ENCODE results near the gene UBA6. TPM values are rescaled to one million over a fixed set of nuclear protein-coding genes. Genes with fewer than 3 reads are reported as not detected.

UBA6 gene
- total and polyA plus RNA-seq, 2 of the 4 experiments (the other 2 are of a cell fraction): 29.2 to 268 TPM

DNA sequence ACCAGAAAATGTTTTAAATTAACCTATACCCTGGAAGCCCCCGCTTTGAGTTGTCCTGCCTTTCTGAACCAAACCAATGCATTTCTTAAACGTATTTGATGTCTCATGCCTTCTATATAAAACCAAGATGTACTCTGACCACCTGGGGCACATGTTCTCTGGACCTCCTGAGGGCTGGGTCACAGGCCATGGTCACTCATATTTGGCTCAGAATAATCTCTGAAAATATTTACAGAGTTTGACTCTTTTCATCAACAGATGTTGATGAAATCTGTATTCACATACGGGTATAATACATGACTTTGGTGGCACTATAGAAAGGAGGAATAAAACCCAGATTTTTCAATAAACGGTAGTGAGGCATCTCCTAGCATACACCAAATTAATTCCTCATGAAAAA is 86.8 kb downstream of the UBA6 start:
- POLR2A ChIA-PET (ENCODE audit: unreplicated experiment): no interaction called here
- CTCF ChIA-PET: no interaction called here
- Histone ChIP-seq H3K27ac (ENCODE audit: insufficient read depth, low read length) (no peak overlapping the region), H4K5ac (ENCODE audit: low read depth, low read length) (no peak overlapping the region), H3K4me2 (ENCODE audit: low read depth, low read length) (no peak overlapping the region), H3K9me1 (ENCODE audit: insufficient read depth, low read length) (no peaks in the 10 kb centered on the region), H2BK5ac (ENCODE audit: low read depth, low read length, poor library complexity, severe bottlenecking) (no peak overlapping the region), H4K91ac (ENCODE audit: insufficient read depth, low read depth, low read length) (no peak overlapping the region), H2AFZ (replicated peaks; ENCODE audit: low read length, poor library complexity) (no peak overlapping the region), H3K36me3 (ENCODE audit: control insufficient read depth, insufficient read depth, low read length) (peaks cover 4% of the 10 kb centered on the region), H4K20me1 (ENCODE audit: insufficient read depth, low read length) (no peaks in the 10 kb centered on the region), H2AK5ac (ENCODE audit: low read depth, low read length) (no peak overlapping the region), H3K4ac (ENCODE audit: low read depth, low read length) (no peak overlapping the region), H3K56ac (ENCODE audit: extremely low read depth, insufficient read depth, low read length) (no peak overlapping the region), H3K9me3 (ENCODE audit: control insufficient read depth, insufficient read depth, low read length) (no peaks in the 10 kb centered on the region), H2BK15ac (ENCODE audit: low read depth, low read length) (no peak overlapping the region), H3K18ac (ENCODE audit: low read depth, low read length) (no peak overlapping the region), H3K79me1 (ENCODE audit: low read depth in 1 of 2, low read length in 2 of 2) (no peaks in the 10 kb centered on the region), H3K4me3 (ENCODE audit: insufficient read depth, low read depth, low read length) (no peak overlapping the region), H2BK120ac (ENCODE audit: low read depth, low read length) (no peak overlapping the region), H2AK9ac (replicated peaks; ENCODE audit: low read depth, low read length, poor library complexity) (no peak overlapping the region), H3K27me3 (ENCODE audit: control insufficient read depth, insufficient read depth, low read length) (no peaks in the 10 kb centered on the region), H3K23ac (ENCODE audit: low read depth, low read length) (no peak overlapping the region), H3K4me1 (ENCODE audit: control insufficient read depth, insufficient read depth, low read length) (no peaks in the 10 kb centered on the region), H3K14ac (replicated peaks; ENCODE audit: low read depth, low read length) (no peak overlapping the region), H2BK20ac (ENCODE audit: low read depth, low read length) (no peak overlapping the region), H3K9ac (ENCODE audit: low read depth, low read length) (no peak overlapping the region), H4K8ac (ENCODE audit: low read depth in 2 of 2, low read length in 2 of 2) (no peak overlapping the region)
- no TSS peak for BruUV-seq (replicated peaks)
- no peak for TF ChIP-seq CHD1 (IDR thresholded peaks at IDR 0.05; ENCODE audit: low read depth, low read length)
- no peak for TF ChIP-seq RFX5 (IDR thresholded peaks at IDR 0.05; ENCODE audit: low read depth, low read length)
- TF ChIP-seq CEBPB (IDR thresholded peaks at IDR 0.05; ENCODE audit: low read depth, low read length): no peak
- TF ChIP-seq RAD21 (IDR thresholded peaks at IDR 0.05; ENCODE audit: low read length): no peak
- no peak for TF ChIP-seq FOS (IDR thresholded peaks at IDR 0.05; ENCODE audit: low read depth, low read length)
- TF ChIP-seq, protein P1, sequence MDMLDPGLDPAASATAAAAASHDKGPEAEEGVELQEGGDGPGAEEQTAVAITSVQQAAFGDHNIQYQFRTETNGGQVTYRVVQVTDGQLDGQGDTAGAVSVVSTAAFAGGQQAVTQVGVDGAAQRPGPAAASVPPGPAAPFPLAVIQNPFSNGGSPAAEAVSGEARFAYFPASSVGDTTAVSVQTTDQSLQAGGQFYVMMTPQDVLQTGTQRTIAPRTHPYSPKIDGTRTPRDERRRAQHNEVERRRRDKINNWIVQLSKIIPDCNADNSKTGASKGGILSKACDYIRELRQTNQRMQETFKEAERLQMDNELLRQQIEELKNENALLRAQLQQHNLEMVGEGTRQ (IDR thresholded peaks at IDR 0.05; ENCODE audit: low read depth, low read length): no peak
- no peak for TF ChIP-seq SMC3 (IDR thresholded peaks at IDR 0.05; ENCODE audit: low read depth, low read length)
- TF ChIP-seq RCOR1 (IDR thresholded peaks at IDR 0.05; ENCODE audit: insufficient replicate concordance, low read length): no peak
- TF ChIP-seq, protein P2, sequence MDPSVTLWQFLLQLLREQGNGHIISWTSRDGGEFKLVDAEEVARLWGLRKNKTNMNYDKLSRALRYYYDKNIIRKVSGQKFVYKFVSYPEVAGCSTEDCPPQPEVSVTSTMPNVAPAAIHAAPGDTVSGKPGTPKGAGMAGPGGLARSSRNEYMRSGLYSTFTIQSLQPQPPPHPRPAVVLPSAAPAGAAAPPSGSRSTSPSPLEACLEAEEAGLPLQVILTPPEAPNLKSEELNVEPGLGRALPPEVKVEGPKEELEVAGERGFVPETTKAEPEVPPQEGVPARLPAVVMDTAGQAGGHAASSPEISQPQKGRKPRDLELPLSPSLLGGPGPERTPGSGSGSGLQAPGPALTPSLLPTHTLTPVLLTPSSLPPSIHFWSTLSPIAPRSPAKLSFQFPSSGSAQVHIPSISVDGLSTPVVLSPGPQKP (IDR thresholded peaks at IDR 0.05; ENCODE audit: borderline replicate concordance, low read depth, low read length): no peak
- no peak for TF ChIP-seq NFE2L2 (IDR thresholded peaks at IDR 0.05; ENCODE audit: low read depth, low read length)
- no peak for TF ChIP-seq POLR2A (IDR thresholded peaks at IDR 0.05; ENCODE audit: low read depth, low read length)
- TF ChIP-seq MXI1 (IDR thresholded peaks at IDR 0.05; ENCODE audit: borderline replicate concordance, low read depth, low read length): no peak
- DNase-seq (no peak), ATAC-seq (ENCODE audit: low read depth) (no peak)
- dilution Hi-C loops (cut with HindIII; ENCODE audit: low sequenced_read_pairs, unreplicated experiment): no loop called here
- intact Hi-C loops (cut with micrococcal nuclease): no loop called here
- in situ Hi-C loops (cut with MboI; ENCODE audit: low sequenced_read_pairs): no loop called here
- WGBS, 2 experiments (ENCODE audit: extremely low coverage in 2 of 2, insufficient read length in 1 of 2): 100% methylated on average over 1 of the region's 4 CpGs; no CpG with 5 or more reads in 1 of the 2 experiments
